ENCODE measurements around the gene ARL6IP5.
A peak's percentile ranks its signal among the peaks of the same experiment; 100 is the strongest.

Gene ARL6IP5

GRCh38 chr3:69119681-69120080 is 34.9 kb downstream of the ARL6IP5 start:
- no peak for FAIRE-seq

DNA sequence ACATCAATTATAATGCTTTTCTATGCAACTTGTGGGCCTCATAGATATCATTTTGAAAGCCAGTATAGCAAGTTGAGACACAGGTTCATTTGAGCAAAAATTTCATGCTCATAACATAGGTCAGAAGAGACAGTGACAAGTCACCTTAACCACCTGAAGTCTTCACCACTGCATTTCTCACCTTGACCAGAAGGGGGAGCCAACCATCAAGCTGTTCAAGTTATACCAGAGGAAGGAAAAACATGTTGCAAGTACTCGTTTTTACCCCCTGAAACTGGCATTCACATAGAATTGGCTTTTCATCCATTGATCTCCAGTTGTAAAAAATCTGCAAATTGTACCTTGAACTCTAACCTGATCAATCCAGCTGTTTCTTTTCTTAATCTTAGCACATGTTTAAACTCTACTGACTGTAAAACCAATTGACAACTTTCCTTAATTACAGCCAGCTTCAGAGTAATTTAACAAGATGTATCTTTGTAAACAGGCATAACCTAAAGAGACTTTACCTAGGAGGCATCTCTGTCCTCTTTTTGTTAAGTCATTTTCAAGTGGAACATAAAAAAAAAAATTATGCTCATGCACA is 36.2 kb downstream of the ARL6IP5 start:
- FAIRE-seq: peak; percentile 96

DNA sequence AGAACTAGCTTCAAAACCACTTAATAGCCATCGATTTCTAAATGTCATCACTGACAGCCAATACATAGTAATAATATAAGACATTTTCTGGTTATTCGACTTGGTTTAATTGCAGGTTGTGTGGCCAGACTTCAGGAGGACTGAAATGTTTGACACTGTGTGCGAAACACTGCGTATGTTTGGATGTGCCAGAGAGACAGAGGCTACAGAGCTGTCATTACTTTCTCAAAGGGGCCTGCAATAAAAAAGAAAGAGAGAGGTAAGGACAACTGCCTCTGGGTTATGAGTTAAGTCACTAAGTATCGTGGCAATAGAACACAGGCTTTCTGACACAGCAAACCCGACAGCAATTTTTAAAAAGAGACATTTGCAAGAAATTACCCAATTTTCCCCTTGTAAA is 36.8 kb downstream of the ARL6IP5 start:
- FAIRE-seq: no peak

GRCh38 chr3:69121950-69122349 is 37.2 kb downstream of the ARL6IP5 start:
- FAIRE-seq: no peak

GRCh38 chr3:69122403-69122802 is 37.7 kb downstream of the ARL6IP5 start, which contains the start of gene LMOD3:
Gene LMOD3, minus strand, starts transcription at chr3:69122595. Its CDS starts 209 bp downstream, at chr3:69122386.
- FAIRE-seq: no peak

GRCh38 chr3:69126216-69126615 is 41.5 kb downstream of the ARL6IP5 start:
- FAIRE-seq: no peak

- FAIRE-seq: no peak
Measured at GRCh38 chr3:69126999-69127398, 42.3 kb downstream of the ARL6IP5 start.

GRCh38 chr3:69128509-69128908 is 43.8 kb downstream of the ARL6IP5 start:
- FAIRE-seq: no peak

GRCh38 chr3:69129531-69129930 is 44.8 kb downstream of the ARL6IP5 start:
- FAIRE-seq: no peak

DNA sequence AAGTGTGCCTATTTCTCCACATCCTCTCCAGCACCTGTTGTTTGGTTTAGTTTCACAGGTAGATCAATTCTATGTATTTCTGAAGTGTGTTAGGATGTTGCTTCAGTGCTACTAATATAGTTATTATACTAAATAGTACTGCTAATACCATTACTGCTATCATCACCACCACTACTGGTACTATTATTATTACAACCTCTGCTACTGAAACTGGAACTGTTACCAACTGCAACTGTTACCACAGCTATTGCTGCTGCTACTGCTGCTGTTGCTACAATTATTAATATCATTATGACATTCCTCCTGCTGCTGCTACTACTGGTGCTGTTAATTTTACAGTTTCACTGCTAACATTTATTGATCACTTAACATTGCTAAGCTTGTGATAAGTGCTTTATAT is 46.0 kb downstream of the ARL6IP5 start:
- FAIRE-seq: no peak

DNA sequence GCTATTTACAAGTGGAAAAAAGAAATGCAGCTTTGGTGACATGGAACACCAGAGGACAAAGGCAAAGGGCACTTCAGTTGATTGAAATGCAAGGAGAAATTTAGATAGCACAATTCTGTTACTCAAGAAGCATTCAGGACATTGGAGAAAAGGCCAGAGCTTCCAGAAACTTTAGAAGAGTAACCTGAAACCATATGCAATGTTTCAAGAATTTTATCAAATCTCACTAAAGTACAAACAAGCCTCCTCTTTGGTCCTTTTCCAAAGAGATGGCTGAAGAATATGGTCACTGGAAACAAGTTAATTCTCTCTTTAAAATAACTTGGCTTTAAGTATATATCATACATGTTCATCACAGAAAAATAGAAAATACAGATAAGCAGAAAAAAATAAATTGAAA is 52.3 kb downstream of the ARL6IP5 start:
- no peak for FAIRE-seq

DNA sequence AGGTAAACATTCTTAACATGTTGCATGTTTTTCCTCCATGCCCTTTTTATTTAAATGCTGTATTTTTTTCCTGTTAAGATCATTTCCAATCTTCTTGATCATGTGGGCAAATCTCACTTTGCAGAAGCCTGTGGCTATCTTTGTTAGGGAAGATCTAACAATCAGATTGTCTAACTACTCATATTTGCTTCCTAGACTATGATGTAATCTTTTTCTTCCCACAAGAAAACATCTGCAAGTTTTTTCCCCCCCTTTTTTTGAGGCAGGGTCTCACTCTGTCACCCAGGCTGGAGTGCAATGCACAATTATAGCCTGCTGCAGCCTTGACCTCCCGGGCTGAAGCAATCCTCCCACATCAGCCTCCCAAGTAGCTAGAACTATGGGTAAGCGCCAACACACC is 52.7 kb downstream of the ARL6IP5 start:
- no peak for FAIRE-seq

GRCh38 chr3:69141313-69141712 is 56.6 kb downstream of the ARL6IP5 start:
- no peak for FAIRE-seq

DNA sequence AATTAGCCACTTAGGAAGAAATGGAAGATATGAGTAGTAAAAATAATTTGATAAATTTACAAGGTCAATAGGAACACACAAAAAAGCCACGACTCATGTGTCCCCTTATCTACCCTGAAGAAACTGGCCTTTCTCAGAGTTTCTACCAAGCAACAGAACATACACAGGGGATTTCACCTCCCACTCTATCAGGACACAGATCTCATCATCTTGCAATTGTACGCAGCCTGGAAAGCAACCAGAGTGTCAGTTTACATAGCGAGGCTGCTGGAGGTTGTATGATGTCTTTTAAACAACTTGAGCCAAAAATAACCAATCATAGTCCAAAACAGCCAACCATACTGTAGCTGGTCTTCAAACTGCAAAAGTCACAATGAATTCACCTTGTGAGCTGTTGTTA is 57.4 kb downstream of the ARL6IP5 start:
- FAIRE-seq: no peak

DNA sequence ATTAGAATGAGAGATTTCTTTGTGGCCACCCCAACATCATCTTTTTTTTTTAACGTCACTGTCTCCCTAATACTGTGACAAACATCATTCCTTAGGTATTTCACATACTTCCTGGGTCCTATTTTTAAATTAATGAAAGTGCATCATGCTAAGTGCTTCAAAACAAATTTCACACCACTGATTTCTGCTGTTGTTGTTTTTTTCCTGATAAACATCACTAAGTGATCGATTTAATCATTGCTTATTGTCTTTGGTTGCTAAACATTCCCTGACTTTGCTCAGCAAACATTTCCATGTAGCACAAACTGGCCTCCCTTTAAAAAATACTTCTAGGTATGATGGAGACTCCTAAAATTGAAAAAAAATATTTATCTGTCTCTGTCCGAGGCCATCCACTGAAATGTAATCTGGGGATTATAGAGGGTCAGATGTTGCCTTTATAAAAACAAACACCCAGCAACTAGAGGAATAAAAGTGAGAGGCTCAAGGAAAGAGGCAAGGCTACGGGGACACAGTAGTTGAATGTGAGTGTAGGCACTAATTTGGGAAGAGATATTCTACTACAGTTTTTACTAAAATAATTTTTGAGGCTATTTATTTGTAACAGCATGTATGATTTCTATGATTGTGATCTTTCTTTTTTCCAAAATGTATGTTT is 58.2 kb downstream of the ARL6IP5 start:
- no peak for FAIRE-seq

DNA sequence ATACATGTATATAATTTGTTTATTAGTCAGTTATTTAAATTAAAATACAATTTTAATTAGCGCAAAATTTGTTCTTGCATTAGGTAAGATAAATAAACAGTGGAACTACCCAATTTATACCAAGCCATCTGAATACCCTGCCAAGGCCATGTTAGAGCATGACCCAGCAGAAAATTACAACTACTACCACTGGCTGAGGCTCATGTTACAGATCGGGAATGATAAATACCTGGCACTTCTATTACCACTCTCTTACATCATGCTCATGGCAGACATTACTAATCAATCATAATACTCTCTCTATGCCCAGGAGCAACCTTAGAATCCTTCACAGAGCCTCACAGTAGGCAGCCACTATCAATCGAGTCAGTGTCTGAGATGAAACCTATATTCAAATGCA is 58.9 kb downstream of the ARL6IP5 start:
- no peak for FAIRE-seq

- FAIRE-seq: no peak
Measured at GRCh38 chr3:69144631-69145245, 60.0 kb downstream of the ARL6IP5 start.

- FAIRE-seq: no peak
Measured at GRCh38 chr3:69145688-69146087, 61.0 kb downstream of the ARL6IP5 start.

GRCh38 chr3:69149586-69149985 is 64.8 kb downstream of the ARL6IP5 start:
- no peak for FAIRE-seq

Measured in islet of Langerhans (tissue), 1 donor.